ENCODE measurements around the gene CFAP47.

GRCh38 chrX:36344301-36344700 lies 424.8 kb downstream of the CFAP47 start:
- no peak for TF ChIP-seq EZH2phosphoT487 (IDR thresholded peaks at IDR 0.05; ENCODE audit: low read length)
- no peak for TF ChIP-seq CTCF (IDR thresholded peaks at IDR 0.05; ENCODE audit: low read length)
